RWPE2 (cell line): ENCODE measurements around the gene AVP.
"Not testable (repeated sequence)": the region's sequence is repeated elsewhere in the genome, so short reads cannot be mapped to it uniquely, and the experiment has no call there.

Experiments used
- ATAC-seq: fragments of 200-7000 bp; cut with Tn5 transposase; 3 replicates; pipeline ENCODE4 v1.9.1; 2021; ENCODE audit warnings: low read depth
- DNase-seq: peaks from one replicate; pipeline ENCODE4 v3.0.0-alpha.2; 2020; ENCODE audit warnings: low spot score
- H3K27ac ChIP-seq: fragments of 450-650 bp; 2 replicates; pipeline ENCODE4 v1.5.1; 2017; ENCODE audit warnings: mild to moderate bottlenecking; ENCODE audit not compliant: poor library complexity, severe bottlenecking
- H3K27me3 ChIP-seq: fragments of 250-450 bp; sonication (Bioruptor Pico); 2 replicates; pipeline ENCODE4 v1.5.1; 2021; ENCODE audit warnings: mild to moderate bottlenecking, moderate library complexity; ENCODE audit not compliant: insufficient read depth, poor library complexity, severe bottlenecking
- H3K36me3 ChIP-seq: fragments of 250-450 bp; sonication (Bioruptor Pico); 2 replicates; pipeline ENCODE4 v1.5.1; 2020; ENCODE audit warnings: low read depth, mild to moderate bottlenecking, moderate library complexity
- H3K4me1 ChIP-seq: fragments of 250-450 bp; sonication (Bioruptor Pico); 2 replicates; pipeline ENCODE4 v1.5.1; 2021; ENCODE audit warnings: mild to moderate bottlenecking, moderate library complexity; ENCODE audit not compliant: insufficient read depth, poor library complexity, severe bottlenecking
- H3K4me3 ChIP-seq: fragments of 250-450 bp; sonication (Bioruptor Pico); 2 replicates; pipeline ENCODE4 v1.5.1; 2021; ENCODE audit warnings: mild to moderate bottlenecking, moderate library complexity; ENCODE audit not compliant: severe bottlenecking
- H3K9me3 ChIP-seq: fragments of 250-450 bp; sonication (Bioruptor Pico); 2 replicates; pipeline ENCODE4 v1.5.1; 2021; ENCODE audit warnings: mild to moderate bottlenecking, moderate library complexity; ENCODE audit not compliant: severe bottlenecking
- TF ChIP-seq, protein P1 (sequence below): fragments of 450-650 bp; IDR thresholded peaks from one replicate; pipeline ENCODE4 v1.5.1; 2017; ENCODE audit warnings: mild to moderate bottlenecking, moderate library complexity; ENCODE audit not compliant: poor library complexity, severe bottlenecking

Gene AVP

DNA sequence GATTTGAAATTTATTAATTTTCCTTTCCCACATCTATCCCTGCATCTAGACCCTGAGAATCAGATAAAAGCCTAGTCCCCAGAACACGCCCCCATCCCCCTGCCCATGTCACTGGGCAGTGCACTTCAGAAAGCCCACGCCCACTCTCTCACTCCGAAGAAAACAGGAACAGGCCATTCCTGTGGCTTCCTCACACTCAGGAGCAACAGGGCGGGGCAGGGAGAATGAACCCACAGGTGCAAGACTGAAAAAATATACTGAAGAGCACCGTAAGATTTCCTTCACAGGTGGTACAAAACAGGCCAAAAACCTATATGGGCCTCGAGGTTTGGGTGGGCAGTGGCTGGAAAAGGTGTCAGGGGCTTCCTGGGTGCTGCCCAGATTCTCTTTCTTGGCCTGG lies 9.7 kb downstream of the AVP start:
- Histone ChIP-seq H3K27ac (no peak overlapping the region), H3K9me3 (no peaks in the 10 kb centered on the region), H3K4me3 (no peak overlapping the region), H3K36me3 (no peaks in the 10 kb centered on the region), H3K4me1 (no peaks in the 10 kb centered on the region), H3K27me3 (peaks cover 12% of the 10 kb centered on the region)
- ATAC-seq (peak; percentile 30; the same call in 1 of the 3 replicates), DNase-seq (no peak)
- TF ChIP-seq, protein P1, sequence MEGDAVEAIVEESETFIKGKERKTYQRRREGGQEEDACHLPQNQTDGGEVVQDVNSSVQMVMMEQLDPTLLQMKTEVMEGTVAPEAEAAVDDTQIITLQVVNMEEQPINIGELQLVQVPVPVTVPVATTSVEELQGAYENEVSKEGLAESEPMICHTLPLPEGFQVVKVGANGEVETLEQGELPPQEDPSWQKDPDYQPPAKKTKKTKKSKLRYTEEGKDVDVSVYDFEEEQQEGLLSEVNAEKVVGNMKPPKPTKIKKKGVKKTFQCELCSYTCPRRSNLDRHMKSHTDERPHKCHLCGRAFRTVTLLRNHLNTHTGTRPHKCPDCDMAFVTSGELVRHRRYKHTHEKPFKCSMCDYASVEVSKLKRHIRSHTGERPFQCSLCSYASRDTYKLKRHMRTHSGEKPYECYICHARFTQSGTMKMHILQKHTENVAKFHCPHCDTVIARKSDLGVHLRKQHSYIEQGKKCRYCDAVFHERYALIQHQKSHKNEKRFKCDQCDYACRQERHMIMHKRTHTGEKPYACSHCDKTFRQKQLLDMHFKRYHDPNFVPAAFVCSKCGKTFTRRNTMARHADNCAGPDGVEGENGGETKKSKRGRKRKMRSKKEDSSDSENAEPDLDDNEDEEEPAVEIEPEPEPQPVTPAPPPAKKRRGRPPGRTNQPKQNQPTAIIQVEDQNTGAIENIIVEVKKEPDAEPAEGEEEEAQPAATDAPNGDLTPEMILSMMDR: no peak

DNA sequence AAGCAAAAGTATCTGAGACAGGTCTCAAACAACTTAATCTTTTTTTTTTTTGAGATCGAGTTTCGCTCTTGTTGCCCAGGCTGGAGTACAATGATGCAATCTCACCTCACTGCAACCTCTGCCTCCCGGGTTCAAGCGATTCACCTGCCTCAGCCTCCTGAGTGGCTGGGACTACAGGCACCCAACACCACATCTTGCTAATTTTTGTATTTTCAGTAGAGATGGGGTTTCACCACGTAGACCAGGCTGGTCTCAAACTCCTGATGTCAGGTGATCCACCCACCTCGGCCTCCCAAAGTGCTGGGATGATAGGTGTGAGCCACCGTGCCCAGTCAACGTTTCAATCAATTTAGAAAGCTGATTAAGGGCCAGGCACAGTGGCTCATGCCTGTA lies 11.3 kb downstream of the AVP start:
- H3K9me3 ChIP-seq, H3K27ac ChIP-seq, H3K36me3 ChIP-seq, H3K4me3 ChIP-seq, H3K4me1 ChIP-seq, ATAC-seq, DNase-seq: not testable (repeated sequence)
- H3K27me3 ChIP-seq: peaks cover 12% of the 10 kb centered on the region

DNA sequence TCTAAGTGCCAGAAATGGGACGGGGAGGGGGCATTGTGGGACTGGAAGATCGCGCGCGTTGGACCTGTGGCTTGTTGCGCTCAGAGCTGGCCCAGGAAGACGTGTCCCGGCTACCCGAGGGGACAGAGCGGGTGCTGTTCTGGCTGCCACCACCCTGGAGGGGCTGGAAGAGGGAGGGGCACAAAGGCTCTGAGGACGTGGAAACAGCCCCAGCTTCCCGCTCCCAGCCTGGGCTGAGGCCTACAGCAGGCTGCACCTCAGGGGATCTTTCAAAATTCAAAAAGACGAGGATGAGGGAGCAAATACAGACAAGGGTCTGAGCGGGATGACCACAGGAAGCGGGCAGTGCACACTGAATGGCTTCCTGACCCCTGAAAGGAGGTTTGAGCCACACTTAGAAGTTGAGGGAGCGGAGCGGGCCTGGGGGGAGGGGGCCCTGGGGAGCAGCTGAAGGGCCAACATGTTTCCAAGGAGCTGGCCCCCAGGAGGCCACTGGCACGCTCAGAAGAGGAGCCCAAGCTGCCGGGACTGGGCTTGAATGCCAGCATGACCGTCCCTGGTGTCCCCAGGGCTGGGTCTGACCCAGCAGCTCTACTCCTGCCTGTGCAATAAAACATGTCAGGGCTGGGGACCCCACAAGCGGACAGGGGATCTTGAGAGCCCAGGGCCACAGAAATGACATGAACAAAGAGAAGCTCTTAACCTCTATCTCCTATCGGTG lies 11.8 kb downstream of the AVP start:
- Histone ChIP-seq H3K36me3 (no peaks in the 10 kb centered on the region), H3K9me3 (no peaks in the 10 kb centered on the region), H3K27ac (no peak overlapping the region), H3K27me3 (peaks cover 12% of the 10 kb centered on the region), H3K4me1 (no peaks in the 10 kb centered on the region), H3K4me3 (no peak overlapping the region)
- ATAC-seq: no peak
- DNase-seq: no peak
- TF ChIP-seq, protein P1: no peak

DNA sequence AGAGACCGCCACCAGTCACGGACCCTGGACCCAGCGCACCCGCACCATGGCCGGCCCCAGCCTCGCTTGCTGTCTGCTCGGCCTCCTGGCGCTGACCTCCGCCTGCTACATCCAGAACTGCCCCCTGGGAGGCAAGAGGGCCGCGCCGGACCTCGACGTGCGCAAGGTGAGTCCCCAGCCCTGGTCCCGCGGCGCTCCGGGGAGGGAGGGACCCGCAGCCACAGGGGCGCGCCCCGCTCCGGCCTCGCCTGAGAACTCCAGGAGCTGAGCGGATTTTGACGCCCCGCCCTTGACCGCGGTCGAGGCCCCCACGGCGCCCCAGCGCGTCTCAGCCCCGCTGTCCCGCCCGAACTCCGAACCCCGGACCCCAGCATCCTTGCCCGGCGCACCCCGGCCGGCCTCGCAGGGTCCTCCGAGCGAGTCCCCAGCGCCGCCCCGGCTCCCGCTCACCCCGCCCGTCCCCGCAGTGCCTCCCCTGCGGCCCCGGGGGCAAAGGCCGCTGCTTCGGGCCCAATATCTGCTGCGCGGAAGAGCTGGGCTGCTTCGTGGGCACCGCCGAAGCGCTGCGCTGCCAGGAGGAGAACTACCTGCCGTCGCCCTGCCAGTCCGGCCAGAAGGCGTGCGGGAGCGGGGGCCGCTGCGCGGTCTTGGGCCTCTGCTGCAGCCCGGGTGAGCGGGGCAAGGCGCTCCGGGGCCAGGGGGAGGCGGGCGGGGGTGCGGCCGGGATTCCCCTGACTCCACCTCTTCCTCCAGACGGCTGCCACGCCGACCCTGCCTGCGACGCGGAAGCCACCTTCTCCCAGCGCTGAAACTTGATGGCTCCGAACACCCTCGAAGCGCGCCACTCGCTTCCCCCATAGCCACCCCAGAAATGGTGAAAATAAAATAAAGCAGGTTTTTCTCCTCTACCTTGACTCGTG lies 12.7 kb downstream of the AVP start, which contains the start of gene OXT:
TSS of gene OXT (plus strand) at position 11 of the 920 bp plus-strand sequence. CDS start at position 47, 36 bp downstream.
- no peak within 1 kb of the TSS for H3K27ac ChIP-seq
- peaks cover 12% of the 10 kb centered on the region for H3K27me3 ChIP-seq
- ATAC-seq (no peak; the same call in 2 of the 3 replicates), DNase-seq (no peak)
- TF ChIP-seq, protein P1: no peak
- H3K4me1 ChIP-seq: no peaks in the 10 kb centered on the region
- H3K9me3 ChIP-seq: no peaks in the 10 kb centered on the region
- no peaks in the 10 kb centered on the region for H3K36me3 ChIP-seq
- H3K4me3 ChIP-seq: no peak within 1 kb of the TSS

DNA sequence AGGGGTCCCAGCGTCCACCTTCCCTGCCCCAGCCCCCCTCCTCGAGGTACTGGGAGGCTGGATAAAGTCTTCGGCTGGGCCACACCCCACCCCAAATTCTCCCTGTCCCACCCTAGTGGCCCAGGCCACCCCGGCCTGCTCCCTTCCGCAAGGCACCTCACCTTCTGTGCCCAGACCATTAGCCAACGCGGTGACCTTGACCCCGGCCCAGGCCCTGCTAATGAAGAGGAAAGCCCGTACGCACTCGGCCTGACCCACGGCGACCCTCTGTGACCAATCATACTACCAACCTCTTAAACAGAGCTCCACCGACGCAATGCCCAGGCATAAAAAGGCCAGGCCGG lies 13.3 kb downstream of the AVP start:
- Histone ChIP-seq H3K36me3 (no peaks in the 10 kb centered on the region), H3K9me3 (no peaks in the 10 kb centered on the region), H3K27ac (no peak overlapping the region), H3K4me3 (no peak overlapping the region), H3K27me3 (peaks cover 12% of the 10 kb centered on the region), H3K4me1 (no peaks in the 10 kb centered on the region)
- no peak for ATAC-seq
- DNase-seq: no peak
- TF ChIP-seq, protein P1: no peak
